GM15510 (cell line): ENCODE measurements around the gene CERS4.

Experiments used
- POLR2A ChIP-seq: IDR thresholded peaks from 3 replicates; pipeline ENCODE4 v1.6.1; 2011; ENCODE audit warnings: borderline replicate concordance; ENCODE audit not compliant: insufficient read length; ENCODE audit errors: extremely low read depth

Gene CERS4

GRCh38 chr19:8248348-8249328 is 39.5 kb downstream of the CERS4 start:
- TF ChIP-seq POLR2A: no peak

- TF ChIP-seq POLR2A: no peak
Measured at GRCh38 chr19:8250596-8250995, 41.4 kb downstream of the CERS4 start.

- TF ChIP-seq POLR2A: no peak
Measured at GRCh38 chr19:8251025-8251472, 41.9 kb downstream of the CERS4 start.

- no peak for TF ChIP-seq POLR2A
Measured at GRCh38 chr19:8252922-8253589, 43.9 kb downstream of the CERS4 start.

- TF ChIP-seq POLR2A: no peak
Measured at GRCh38 chr19:8253678-8254077, 44.5 kb downstream of the CERS4 start.

- TF ChIP-seq POLR2A: no peak
Measured at GRCh38 chr19:8254286-8255001, 45.3 kb downstream of the CERS4 start.

GRCh38 chr19:8255426-8256125 is 46.4 kb downstream of the CERS4 start:
- TF ChIP-seq POLR2A: no peak

- TF ChIP-seq POLR2A: no peak
Measured at GRCh38 chr19:8256276-8257051, 47.3 kb downstream of the CERS4 start.

GRCh38 chr19:8257052-8257443 is 47.9 kb downstream of the CERS4 start:
- no peak for TF ChIP-seq POLR2A

- no peak for TF ChIP-seq POLR2A
Measured at GRCh38 chr19:8259142-8259921, 50.2 kb downstream of the CERS4 start.

- no peak for TF ChIP-seq POLR2A
Measured at GRCh38 chr19:8259922-8260247, 50.7 kb downstream of the CERS4 start.

- no peak for TF ChIP-seq POLR2A
Measured at GRCh38 chr19:8261347-8261746, 52.2 kb downstream of the CERS4 start.

GRCh38 chr19:8261881-8262280 is 52.7 kb downstream of the CERS4 start:
- TF ChIP-seq POLR2A: no peak
